Measurements from ENCODE around the gene MGAT5.

MGAT5 gene

DNA sequence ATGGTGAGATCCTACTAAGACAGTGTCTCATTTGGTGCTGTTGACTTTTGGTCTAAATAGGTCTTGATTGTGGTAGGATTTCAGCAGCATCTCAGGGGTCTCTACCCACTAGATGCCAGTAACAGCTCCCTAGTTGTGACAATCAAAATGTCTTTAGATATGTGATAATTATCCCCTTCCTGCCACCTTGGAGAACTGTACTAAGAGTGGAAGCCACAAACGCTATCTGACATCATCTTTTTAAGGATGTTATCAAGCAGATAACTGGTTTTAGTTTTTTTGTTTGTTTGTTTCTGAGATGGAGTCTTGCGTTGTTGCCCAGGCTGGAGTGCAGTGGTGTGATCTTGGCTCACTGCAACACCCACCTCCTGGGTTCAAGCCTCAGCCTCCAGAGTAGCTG lies 3.1 kb downstream of the MGAT5 start:
- Histone ChIP-seq H3K36me3 (ENCODE audit: control insufficient read depth, insufficient read depth, low read length) (peaks cover 9% of the 10 kb centered on the region; the same call in 1 of the 2 replicates), H3K4me3 (ENCODE audit: low read depth, low read length) (no peak overlapping the region), H3K9me3 (ENCODE audit: control insufficient read depth, insufficient read depth, low read depth, low read length) (no peaks in the 10 kb centered on the region), H3K27me3 (ENCODE audit: control insufficient read depth, insufficient read depth, low read length) (no peaks in the 10 kb centered on the region), H3K27ac (ENCODE audit: low read depth, low read length) (no peak overlapping the region), H3K4me1 (ENCODE audit: control insufficient read depth, insufficient read depth, low read length) (peaks cover 24% of the 10 kb centered on the region), H3K9ac (ENCODE audit: low read length) (no peak overlapping the region)

DNA sequence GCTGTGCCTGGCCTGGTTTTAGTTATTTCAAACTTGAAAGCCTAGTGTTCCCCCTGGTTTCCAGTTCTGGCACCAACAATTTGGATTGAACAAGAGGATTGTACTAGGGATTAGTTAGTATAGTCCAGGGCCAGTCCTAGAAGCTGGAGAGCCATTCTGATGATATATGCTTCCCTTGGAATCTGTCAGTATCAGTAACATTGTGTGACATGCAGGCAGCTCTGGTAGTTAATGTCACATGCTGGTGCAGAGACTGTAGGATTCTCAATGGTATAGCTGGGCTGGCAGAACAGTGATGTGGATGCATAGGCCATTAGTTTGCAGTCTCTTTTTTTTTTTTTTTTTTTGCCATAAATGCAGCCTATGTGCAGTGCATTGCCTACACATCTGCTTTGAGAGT lies 3.6 kb downstream of the MGAT5 start:
- H3K4me1 ChIP-seq (ENCODE audit: control insufficient read depth, insufficient read depth, low read length) = peaks cover 24% of the 10 kb centered on the region
- no peak overlapping the region for H3K27ac ChIP-seq (ENCODE audit: low read depth, low read length)

DNA sequence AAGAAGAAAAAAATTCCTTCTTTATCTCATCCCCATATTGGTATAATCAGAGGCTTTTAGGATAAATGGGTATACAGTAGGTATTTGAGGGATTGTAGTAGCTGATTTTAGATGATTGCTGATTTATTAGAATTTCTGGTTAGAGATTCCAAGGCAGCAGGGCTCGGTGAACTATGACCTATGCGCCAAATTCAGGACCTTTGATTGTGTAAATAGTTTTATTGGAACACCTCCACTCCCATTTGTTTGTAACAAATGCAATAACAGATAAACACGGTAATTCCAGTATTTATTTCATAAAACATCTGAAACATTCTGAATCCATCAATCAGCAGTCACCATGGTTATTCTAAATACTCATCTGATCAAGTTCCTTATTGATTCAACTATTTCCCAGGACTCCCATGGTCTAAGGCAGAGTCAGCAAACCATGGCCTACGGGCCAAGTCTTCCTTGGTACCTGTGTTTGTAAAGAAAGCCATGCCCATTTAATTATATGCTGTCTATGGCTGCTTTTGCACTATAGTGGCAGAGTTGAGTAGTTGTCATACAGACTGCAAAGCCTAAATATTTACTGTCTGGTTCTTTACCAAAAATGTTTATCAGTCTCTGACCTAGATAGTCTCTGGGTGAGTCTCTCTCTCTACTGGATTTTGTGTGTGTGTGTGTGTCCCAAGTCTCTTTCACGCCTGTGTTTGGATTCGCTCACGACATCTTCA lies 4.3 kb downstream of the MGAT5 start:
- H3K9me3 ChIP-seq (ENCODE audit: control insufficient read depth, insufficient read depth, low read depth, low read length) = no peaks in the 10 kb centered on the region
- no peak overlapping the region for H3K4me3 ChIP-seq (ENCODE audit: low read depth, low read length)
- no peak overlapping the region for H3K27ac ChIP-seq (ENCODE audit: low read depth, low read length)

More for the DNA sequence above, 3.6 kb downstream of the MGAT5 start:
- H3K4me3 ChIP-seq (ENCODE audit: low read depth, low read length) = no peak overlapping the region
- H3K36me3 ChIP-seq (ENCODE audit: control insufficient read depth, insufficient read depth, low read length) = peaks cover 9% of the 10 kb centered on the region; the same call in 1 of the 2 replicates
- no peaks in the 10 kb centered on the region for H3K9me3 ChIP-seq (ENCODE audit: control insufficient read depth, insufficient read depth, low read depth, low read length)
- no peak overlapping the region for H3K9ac ChIP-seq (ENCODE audit: low read length)
- no peaks in the 10 kb centered on the region for H3K27me3 ChIP-seq (ENCODE audit: control insufficient read depth, insufficient read depth, low read length)

DNA sequence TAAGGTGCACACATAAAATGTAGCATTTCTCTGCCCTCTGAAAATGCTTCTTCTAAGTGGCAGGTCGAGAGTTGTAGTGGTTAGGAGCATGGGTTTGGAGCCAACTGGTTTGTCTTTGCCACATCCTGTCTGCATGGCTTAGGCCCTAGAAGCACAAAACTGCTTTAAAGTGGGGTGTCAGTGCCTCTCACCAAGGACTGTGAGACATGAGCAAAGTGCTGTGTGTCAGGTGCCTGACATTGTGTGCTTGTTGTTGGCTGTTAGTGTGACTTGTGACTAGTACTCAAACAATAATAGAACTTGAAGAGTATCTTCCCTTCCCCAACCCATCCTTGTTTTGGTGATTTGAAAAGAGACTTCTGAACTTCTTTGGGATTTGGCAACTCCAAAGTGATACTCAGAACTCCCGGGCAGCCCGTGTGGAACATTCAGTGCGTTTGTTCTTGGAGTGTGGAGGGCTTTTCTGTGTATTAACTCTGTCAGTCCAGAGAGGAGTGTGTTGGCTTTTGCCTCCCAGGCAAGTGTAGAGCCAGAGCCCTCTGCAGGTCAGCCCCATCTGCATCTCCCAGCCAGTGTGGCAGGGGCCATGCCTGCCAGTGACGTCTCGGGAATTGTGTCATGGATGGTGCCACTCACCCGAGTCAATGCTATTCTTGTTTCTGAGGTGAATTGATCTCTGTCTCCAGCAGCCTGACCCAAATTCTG lies 5.0 kb downstream of the MGAT5 start:
- H3K4me3 ChIP-seq (ENCODE audit: low read depth, low read length) = no peak overlapping the region
- no peak overlapping the region for H3K27ac ChIP-seq (ENCODE audit: low read depth, low read length)
- H3K36me3 ChIP-seq (ENCODE audit: control insufficient read depth, insufficient read depth, low read length) = peaks cover 9% of the 10 kb centered on the region; the same call in 1 of the 2 replicates
- H3K4me1 ChIP-seq (ENCODE audit: control insufficient read depth, insufficient read depth, low read length) = peaks cover 24% of the 10 kb centered on the region
- no peaks in the 10 kb centered on the region for H3K27me3 ChIP-seq (ENCODE audit: control insufficient read depth, insufficient read depth, low read length)
- no peaks in the 10 kb centered on the region for H3K9me3 ChIP-seq (ENCODE audit: control insufficient read depth, insufficient read depth, low read depth, low read length)
- H3K9ac ChIP-seq (ENCODE audit: low read length) = no peak overlapping the region

More for the DNA sequence above, 4.3 kb downstream of the MGAT5 start:
- Histone ChIP-seq H3K9ac (ENCODE audit: low read length) (no peak overlapping the region), H3K4me1 (ENCODE audit: control insufficient read depth, insufficient read depth, low read length) (peaks cover 24% of the 10 kb centered on the region), H3K36me3 (ENCODE audit: control insufficient read depth, insufficient read depth, low read length) (peaks cover 9% of the 10 kb centered on the region; the same call in 1 of the 2 replicates), H3K27me3 (ENCODE audit: control insufficient read depth, insufficient read depth, low read length) (no peaks in the 10 kb centered on the region)

DNA sequence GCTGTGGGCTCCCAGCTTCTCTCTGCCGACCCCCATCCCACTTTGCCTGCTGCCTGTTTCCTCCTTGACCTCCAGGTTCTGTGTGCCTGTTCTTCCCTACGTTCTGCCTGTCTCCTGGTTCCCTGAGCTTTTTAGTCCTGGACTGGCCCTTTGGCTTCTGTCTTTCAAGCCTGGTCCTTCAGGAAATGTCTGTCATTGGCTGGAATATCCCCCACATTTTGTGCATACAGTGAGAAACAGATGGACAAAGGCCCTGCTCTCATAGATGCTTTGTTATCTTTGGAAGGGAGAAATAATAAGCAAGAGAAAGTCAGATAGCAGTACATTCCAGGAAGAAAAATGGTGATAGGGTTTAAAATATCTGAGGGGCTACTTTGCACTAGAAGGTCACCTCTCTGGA lies 5.7 kb downstream of the MGAT5 start:
- Histone ChIP-seq H3K9me3 (ENCODE audit: control insufficient read depth, insufficient read depth, low read depth, low read length) (no peaks in the 10 kb centered on the region), H3K27ac (ENCODE audit: low read depth, low read length) (no peak overlapping the region), H3K4me3 (ENCODE audit: low read depth, low read length) (no peak overlapping the region), H3K36me3 (ENCODE audit: control insufficient read depth, insufficient read depth, low read length) (0 out of 2 replicates have a peak, but pooled peaks cover 1% of the 10 kb centered on the region), H3K9ac (ENCODE audit: low read length) (no peak overlapping the region), H3K4me1 (ENCODE audit: control insufficient read depth, insufficient read depth, low read length) (peaks cover 24% of the 10 kb centered on the region), H3K27me3 (ENCODE audit: control insufficient read depth, insufficient read depth, low read length) (no peaks in the 10 kb centered on the region)

DNA sequence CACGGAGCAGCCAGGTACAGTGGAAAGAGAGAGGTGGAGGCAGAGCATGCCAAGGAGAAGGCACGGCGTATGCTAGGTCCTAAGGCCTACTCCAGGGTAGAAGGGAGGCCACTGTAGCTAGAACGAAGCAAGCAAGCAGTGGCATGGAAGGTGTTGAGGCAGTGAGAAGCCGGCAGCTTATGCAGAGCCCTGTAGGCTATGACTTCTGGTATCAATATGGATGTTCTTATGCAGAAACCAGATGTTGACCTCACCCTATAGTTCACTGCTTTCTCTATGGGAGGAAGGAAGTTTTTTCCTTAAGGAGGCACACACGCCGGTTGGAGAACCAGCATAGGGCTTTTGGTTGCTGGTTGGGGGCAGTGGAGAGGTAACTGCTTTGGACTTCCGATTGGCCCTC lies 6.1 kb downstream of the MGAT5 start:
- no peak overlapping the region for H3K9ac ChIP-seq (ENCODE audit: low read length)
- no peaks in the 10 kb centered on the region for H3K27me3 ChIP-seq (ENCODE audit: control insufficient read depth, insufficient read depth, low read length)
- no peaks in the 10 kb centered on the region for H3K9me3 ChIP-seq (ENCODE audit: control insufficient read depth, insufficient read depth, low read depth, low read length)
- no peak overlapping the region for H3K4me3 ChIP-seq (ENCODE audit: low read depth, low read length)
- H3K27ac ChIP-seq (ENCODE audit: low read depth, low read length) = no peak overlapping the region
- H3K36me3 ChIP-seq (ENCODE audit: control insufficient read depth, insufficient read depth, low read length) = no peaks in the 10 kb centered on the region
- peaks cover 24% of the 10 kb centered on the region for H3K4me1 ChIP-seq (ENCODE audit: control insufficient read depth, insufficient read depth, low read length)

DNA sequence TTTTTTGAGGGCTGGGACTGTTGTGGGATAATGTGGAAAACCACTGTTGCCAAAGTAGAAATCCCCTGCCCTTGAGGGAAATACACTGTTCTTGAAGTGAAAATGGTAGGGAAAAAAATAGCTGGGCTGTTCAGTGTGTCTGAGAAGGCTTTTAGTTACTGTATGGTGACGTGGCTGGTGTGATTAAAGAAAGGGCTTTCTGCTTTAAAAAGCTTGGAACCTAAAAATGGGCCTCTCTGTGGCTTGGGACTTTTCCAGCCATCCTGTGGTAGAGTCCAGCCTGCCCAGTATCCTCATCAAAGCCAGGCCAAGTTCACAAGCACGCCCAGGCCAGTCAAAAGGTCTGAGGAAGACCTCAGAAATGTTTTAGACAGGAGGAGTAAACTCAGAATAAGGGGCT lies 6.8 kb downstream of the MGAT5 start:
- no peaks in the 10 kb centered on the region for H3K27me3 ChIP-seq (ENCODE audit: control insufficient read depth, insufficient read depth, low read length)
- no peaks in the 10 kb centered on the region for H3K9me3 ChIP-seq (ENCODE audit: control insufficient read depth, insufficient read depth, low read depth, low read length)
- H3K36me3 ChIP-seq (ENCODE audit: control insufficient read depth, insufficient read depth, low read length) = no peaks in the 10 kb centered on the region
- H3K27ac ChIP-seq (ENCODE audit: low read depth, low read length) = no peak overlapping the region
- no peak overlapping the region for H3K9ac ChIP-seq (ENCODE audit: low read length)
- no peak overlapping the region for H3K4me3 ChIP-seq (ENCODE audit: low read depth, low read length)
- peaks cover 24% of the 10 kb centered on the region for H3K4me1 ChIP-seq (ENCODE audit: control insufficient read depth, insufficient read depth, low read length)

DNA sequence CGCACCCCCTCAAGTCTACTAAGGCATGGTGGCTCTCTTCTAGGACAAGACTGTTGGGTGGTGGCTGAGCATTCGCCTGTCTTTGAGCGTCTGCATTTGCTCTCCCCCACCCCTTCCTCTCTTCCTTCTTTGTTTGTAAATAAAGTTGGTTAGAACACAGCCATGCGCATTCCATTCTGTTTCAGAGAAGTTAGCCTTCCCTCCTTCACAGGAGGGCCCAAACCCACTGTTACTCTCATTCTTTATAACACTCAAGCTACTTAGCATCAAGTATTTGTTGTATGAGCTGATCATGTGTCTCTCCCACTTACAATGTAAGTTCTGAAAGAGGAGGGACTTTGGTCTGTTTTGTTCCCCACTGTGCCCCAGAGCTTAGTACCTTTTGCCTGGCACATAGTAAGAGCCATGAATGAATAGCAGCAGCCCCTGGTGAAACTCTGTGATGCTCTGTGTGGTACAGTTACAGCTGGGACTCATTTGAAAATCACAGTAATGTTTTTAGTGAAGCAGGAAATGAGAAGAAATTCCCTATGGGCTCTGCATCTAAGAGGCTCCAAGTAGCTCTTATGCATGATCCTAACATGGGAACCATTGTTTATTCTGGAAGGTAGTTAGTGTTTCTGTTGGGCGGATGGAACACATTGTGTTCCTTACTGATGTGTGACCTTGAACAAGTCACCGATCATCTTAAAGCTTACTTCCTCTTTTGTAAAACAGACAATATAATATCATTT lies 7.7 kb downstream of the MGAT5 start:
- H3K9ac ChIP-seq (ENCODE audit: low read length) = no peak overlapping the region
- H3K4me1 ChIP-seq (ENCODE audit: control insufficient read depth, insufficient read depth, low read length) = peaks cover 24% of the 10 kb centered on the region

DNA sequence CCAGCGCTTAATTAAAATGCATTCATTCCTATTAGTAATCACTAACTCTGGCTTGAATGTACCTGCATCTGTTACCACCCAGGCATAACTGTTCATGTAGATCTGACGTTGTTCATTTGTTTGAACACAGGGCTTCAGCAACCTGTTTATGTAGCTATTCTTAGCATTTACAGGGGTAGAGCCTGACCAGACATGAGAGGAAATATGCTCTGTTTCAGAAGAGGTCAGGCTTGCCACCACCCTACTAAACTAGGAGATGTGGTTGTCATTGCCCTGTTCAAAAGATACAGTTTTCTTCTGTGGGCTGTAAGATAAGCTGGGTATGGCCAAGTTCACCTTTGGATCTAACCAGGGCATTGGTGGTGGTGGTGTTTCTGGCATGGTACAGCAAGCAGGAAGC lies 8.8 kb downstream of the MGAT5 start:
- Histone ChIP-seq H3K9me3 (ENCODE audit: control insufficient read depth, insufficient read depth, low read depth, low read length) (no peaks in the 10 kb centered on the region), H3K9ac (ENCODE audit: low read length) (no peak overlapping the region), H3K4me3 (ENCODE audit: low read depth, low read length) (no peak overlapping the region), H3K27ac (ENCODE audit: low read depth, low read length) (no peak overlapping the region), H3K36me3 (ENCODE audit: control insufficient read depth, insufficient read depth, low read length) (no peaks in the 10 kb centered on the region), H3K4me1 (ENCODE audit: control insufficient read depth, insufficient read depth, low read length) (peaks cover 24% of the 10 kb centered on the region), H3K27me3 (ENCODE audit: control insufficient read depth, insufficient read depth, low read length) (no peaks in the 10 kb centered on the region)

More for the DNA sequence above, 7.7 kb downstream of the MGAT5 start:
- Histone ChIP-seq H3K27me3 (ENCODE audit: control insufficient read depth, insufficient read depth, low read length) (no peaks in the 10 kb centered on the region), H3K4me3 (ENCODE audit: low read depth, low read length) (no peak overlapping the region), H3K9me3 (ENCODE audit: control insufficient read depth, insufficient read depth, low read depth, low read length) (no peaks in the 10 kb centered on the region), H3K27ac (ENCODE audit: low read depth, low read length) (no peak overlapping the region), H3K36me3 (ENCODE audit: control insufficient read depth, insufficient read depth, low read length) (no peaks in the 10 kb centered on the region)

DNA sequence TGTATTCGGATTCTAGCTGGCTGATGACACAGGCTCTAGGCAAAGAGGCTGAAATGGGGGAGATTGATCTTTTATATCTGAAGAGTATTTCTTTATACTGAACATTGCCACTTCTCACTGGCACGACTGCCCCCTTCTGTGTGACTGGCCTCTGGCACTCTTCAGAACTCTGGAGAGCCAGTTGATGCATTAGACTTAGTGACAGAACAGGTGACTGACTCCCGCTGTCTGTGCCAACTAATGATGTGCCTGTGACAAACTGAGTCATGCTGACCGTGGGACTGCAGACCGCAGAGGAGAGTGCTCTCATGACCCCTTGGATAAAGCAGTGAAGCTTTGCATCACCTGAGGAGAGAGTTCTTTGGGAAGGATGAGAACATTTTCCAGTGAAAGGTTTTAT lies 14.4 kb downstream of the MGAT5 start:
- Histone ChIP-seq H3K4me3 (ENCODE audit: low read depth, low read length) (no peak overlapping the region), H3K36me3 (ENCODE audit: control insufficient read depth, insufficient read depth, low read length) (peaks cover 9% of the 10 kb centered on the region; the same call in 1 of the 2 replicates), H3K9ac (ENCODE audit: low read length) (no peak overlapping the region), H3K27me3 (ENCODE audit: control insufficient read depth, insufficient read depth, low read length) (no peaks in the 10 kb centered on the region), H3K4me1 (ENCODE audit: control insufficient read depth, insufficient read depth, low read length) (no peaks in the 10 kb centered on the region), H3K27ac (ENCODE audit: low read depth, low read length) (no peak overlapping the region), H3K9me3 (ENCODE audit: control insufficient read depth, insufficient read depth, low read depth, low read length) (no peaks in the 10 kb centered on the region)

DNA sequence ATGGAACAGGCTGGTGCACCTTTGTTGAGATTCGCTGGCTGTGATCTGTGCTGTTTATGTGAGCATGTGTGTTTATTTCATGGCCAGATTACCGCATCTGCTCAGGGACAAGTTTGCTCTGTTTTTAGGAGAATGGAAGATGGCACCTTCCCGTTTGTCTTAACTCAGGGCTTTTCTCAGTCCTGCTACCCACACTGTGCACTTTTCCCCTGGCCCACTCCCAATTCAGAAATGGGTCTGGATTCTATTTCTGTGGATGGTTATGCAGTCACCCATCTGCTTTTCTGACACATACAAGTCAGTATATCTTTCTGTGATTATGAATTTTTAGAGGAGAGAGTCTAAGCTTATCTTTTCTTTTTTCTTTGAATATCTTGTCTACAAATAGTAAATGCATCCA lies 15.4 kb downstream of the MGAT5 start:
- Histone ChIP-seq H3K27me3 (ENCODE audit: control insufficient read depth, insufficient read depth, low read length) (no peaks in the 10 kb centered on the region), H3K4me3 (ENCODE audit: low read depth, low read length) (no peak overlapping the region), H3K9ac (ENCODE audit: low read length) (no peak overlapping the region), H3K4me1 (ENCODE audit: control insufficient read depth, insufficient read depth, low read length) (no peaks in the 10 kb centered on the region), H3K36me3 (ENCODE audit: control insufficient read depth, insufficient read depth, low read length) (peaks cover 9% of the 10 kb centered on the region; the same call in 1 of the 2 replicates), H3K9me3 (ENCODE audit: control insufficient read depth, insufficient read depth, low read depth, low read length) (no peaks in the 10 kb centered on the region), H3K27ac (ENCODE audit: low read depth, low read length) (no peak overlapping the region)
